ENCODE measurements around the gene LBHD1. TPM values are rescaled to one million over a fixed set of nuclear protein-coding genes. Genes with fewer than 3 reads are reported as not detected.
"Not testable (repeated sequence)": the region's sequence is repeated elsewhere in the genome, so short reads cannot be mapped to it uniquely, and the experiment has no call there.

Gene LBHD1
- total RNA-seq, 4 donors from 2014 or later: 7.5 to 16.1 (median 10.1) TPM

DNA sequence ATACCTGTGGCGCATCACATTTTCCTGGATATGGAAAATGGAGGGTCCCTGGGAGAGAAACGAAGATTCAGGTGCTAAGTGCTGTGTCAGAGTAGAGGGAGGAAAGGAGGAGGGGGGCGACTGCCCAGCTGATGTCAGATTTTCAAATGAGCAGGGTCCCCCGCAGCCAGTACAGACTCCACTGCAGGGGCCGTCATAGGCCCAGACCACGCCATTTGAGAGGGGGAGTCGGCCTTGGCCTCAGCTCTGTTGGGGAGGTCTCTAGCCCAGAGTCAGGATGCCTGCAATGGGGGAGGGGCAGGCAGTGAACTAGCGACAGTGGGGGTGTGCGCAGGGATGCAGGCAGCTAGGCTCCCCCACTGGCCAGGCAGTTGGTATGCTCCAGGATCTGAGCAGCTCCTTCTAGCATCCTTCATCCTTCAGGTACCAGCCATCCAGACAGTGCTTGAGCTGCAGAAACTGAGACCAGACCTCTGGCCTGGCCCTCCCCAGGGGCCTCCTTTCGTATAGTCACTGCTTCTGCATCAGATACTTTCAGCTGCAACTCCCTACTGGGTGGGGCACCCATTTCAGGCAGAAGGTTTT lies 35.3 kb upstream of the LBHD1 start, which contains the start of the genes BSCL2 and GNG3:
Gene BSCL2 (minus strand): TSS at position 148 of the 585 bp plus-strand sequence. CDS start 229 bp downstream, outside the sequence.
Gene GNG3 (plus strand): TSS at position 400 of the 585 bp plus-strand sequence. CDS start 620 bp downstream, outside the sequence.
- peak within 1 kb of the TSS; percentile 93 to 98 (median 96) for H3K27ac ChIP-seq
- H3K4me1 ChIP-seq: peaks cover 31 to 44% (median 36%) of the 10 kb centered on the region in 4 donors
- WGBS, 2 donors (ENCODE audit: low coverage in 1 of 2): 93% methylated on average over 9 of the region's 10 CpGs; no CpG with 5 or more reads in 1 of the 2 donors
- intact Hi-C loops (cut with DNase I; ENCODE audit: low total_unique reads) (no loop called here), in situ Hi-C loops (cut with MboI; ENCODE audit: low pct_ligation_motif_present in 1 of 4, low pct_unique_long_range_greater_than_20kb in 1 of 4, low sequenced_read_pairs in 3 of 4) (no loop called here)
- TF ChIP-seq POLR2A (IDR thresholded peaks at IDR 0.05): no peak
- no peak for TF ChIP-seq POLR2AphosphoS5 (IDR thresholded peaks at IDR 0.05)
- TF ChIP-seq, protein P1, sequence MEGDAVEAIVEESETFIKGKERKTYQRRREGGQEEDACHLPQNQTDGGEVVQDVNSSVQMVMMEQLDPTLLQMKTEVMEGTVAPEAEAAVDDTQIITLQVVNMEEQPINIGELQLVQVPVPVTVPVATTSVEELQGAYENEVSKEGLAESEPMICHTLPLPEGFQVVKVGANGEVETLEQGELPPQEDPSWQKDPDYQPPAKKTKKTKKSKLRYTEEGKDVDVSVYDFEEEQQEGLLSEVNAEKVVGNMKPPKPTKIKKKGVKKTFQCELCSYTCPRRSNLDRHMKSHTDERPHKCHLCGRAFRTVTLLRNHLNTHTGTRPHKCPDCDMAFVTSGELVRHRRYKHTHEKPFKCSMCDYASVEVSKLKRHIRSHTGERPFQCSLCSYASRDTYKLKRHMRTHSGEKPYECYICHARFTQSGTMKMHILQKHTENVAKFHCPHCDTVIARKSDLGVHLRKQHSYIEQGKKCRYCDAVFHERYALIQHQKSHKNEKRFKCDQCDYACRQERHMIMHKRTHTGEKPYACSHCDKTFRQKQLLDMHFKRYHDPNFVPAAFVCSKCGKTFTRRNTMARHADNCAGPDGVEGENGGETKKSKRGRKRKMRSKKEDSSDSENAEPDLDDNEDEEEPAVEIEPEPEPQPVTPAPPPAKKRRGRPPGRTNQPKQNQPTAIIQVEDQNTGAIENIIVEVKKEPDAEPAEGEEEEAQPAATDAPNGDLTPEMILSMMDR (IDR thresholded peaks at IDR 0.05): no peak
- no peaks in the 10 kb centered on the region for H3K27me3 ChIP-seq
- H3K9me3 ChIP-seq: no peaks in the 10 kb centered on the region
- DNase-seq: no peak
- H3K36me3 ChIP-seq: peaks cover 0 to 7% (median 0%) of the 10 kb centered on the region in 4 donors
- H3K4me3 ChIP-seq: peak within 1 kb of the TSS; percentile 57 to 71 (median 64)

DNA sequence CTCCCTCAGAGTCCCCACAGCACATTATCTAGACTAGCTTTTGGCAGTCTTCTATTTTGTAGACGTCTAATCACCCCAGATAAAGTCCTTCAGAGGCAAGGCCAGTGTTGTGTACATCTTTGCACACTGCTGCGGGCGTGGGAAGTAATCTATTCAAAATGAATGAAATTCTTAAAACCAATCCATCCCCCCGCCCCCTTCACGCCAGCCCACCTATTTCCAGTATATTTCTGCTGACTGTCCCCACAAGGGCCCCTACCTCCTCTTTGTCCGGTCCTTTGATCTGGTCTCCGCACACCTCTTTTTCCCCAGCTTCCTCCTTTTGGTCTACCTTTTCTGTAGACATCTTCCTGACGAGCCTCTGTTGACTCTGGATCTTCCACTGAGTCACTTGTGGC lies 34.8 kb upstream of the LBHD1 start:
- in situ Hi-C loops (cut with MboI; ENCODE audit: low pct_ligation_motif_present in 1 of 4, low pct_unique_long_range_greater_than_20kb in 1 of 4, low sequenced_read_pairs in 3 of 4): no loop called here
- TF ChIP-seq POLR2AphosphoS5 (IDR thresholded peaks at IDR 0.05): no peak
- TF ChIP-seq EP300 (IDR thresholded peaks at IDR 0.05; ENCODE audit: low read depth): no peak
- no peak for TF ChIP-seq POLR2A (IDR thresholded peaks at IDR 0.05)
- Histone ChIP-seq H3K4me3 (peak overlapping the region; percentile 57 to 70 (median 64)), H3K4me1 (peaks cover 31 to 44% (median 36%) of the 10 kb centered on the region in 4 donors), H3K36me3 (peaks cover 0 to 7% (median 0%) of the 10 kb centered on the region in 4 donors), H3K27ac (peak overlapping the region; percentile 85 to 92 (median 90)), H3K27me3 (no peaks in the 10 kb centered on the region), H3K9me3 (no peaks in the 10 kb centered on the region)
- intact Hi-C loops (cut with DNase I; ENCODE audit: low total_unique reads): no loop called here
- 72 to 83% methylated on average over 7 to 8 of the region's 8 CpGs for WGBS, 2 donors (ENCODE audit: low coverage in 1 of 2)
- DNase-seq: no peak

DNA sequence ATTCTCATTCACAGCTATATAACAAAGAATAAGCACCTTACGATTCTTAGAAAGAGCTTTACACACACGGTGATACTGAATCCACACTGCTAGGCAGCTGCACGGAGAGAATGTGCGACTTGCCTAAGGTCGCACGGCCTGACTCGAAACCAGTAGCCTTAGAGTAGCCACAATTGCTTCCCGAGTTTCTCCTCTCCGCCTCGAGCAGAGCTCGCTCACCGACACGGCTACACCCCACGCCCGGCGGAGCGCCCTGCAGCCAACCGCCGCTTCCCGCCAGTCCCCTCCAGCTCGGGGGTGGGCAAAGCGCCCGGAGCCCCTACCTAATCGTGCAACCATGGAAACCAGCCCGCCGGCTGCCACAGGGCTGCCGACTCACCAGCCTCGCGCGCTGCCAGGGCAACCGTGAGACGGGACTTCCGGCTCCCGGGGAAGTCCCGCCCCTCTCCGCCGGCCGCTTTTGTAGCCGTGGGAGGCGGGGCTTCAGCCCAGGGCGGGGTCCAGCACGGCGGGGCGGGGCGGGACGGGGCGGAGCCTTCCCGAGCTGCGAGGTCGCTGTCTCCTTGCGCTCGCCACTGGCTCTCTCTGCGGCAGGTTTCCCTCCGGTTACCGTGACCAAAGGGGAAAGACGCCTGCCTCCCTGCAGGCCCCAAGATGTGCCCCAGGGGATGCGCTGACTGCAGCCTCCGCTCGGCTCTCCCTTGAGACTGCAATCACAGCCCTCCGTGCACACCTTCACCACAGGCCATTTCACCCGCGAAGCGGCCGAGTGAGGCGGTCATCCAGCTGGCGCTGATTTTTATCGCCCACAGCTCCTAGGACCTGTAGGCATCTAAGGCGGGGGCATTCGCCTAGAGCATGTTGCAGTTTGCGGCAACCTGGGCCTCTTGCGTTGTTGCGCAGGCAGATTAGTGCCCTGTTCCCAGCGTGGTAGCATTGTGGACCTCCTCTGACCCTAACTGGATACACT lies 34.1 kb upstream of the LBHD1 start:
- Histone ChIP-seq H3K4me1 (peaks cover 31 to 44% (median 36%) of the 10 kb centered on the region in 4 donors), H3K9me3 (no peaks in the 10 kb centered on the region), H3K27ac (peak overlapping the region; percentile 85 to 92 (median 90)), H3K36me3 (peaks cover 0 to 3% (median 0%) of the 10 kb centered on the region in 4 donors), H3K27me3 (no peaks in the 10 kb centered on the region), H3K4me3 (peak overlapping the region; percentile 57 to 70 (median 64))
- peak; percentile 96 for DNase-seq
- intact Hi-C loops (cut with DNase I; ENCODE audit: low total_unique reads): no loop called here
- in situ Hi-C loops (cut with MboI; ENCODE audit: low pct_ligation_motif_present in 1 of 4, low pct_unique_long_range_greater_than_20kb in 1 of 4, low sequenced_read_pairs in 3 of 4): no loop called here
- 0 to 5% methylated on average over 3 to 45 of the region's 73 CpGs for WGBS, 2 donors (ENCODE audit: low coverage in 1 of 2)
- TF ChIP-seq POLR2A (IDR thresholded peaks at IDR 0.05) (peak; percentile 65), POLR2AphosphoS5 (IDR thresholded peaks at IDR 0.05) (peak; percentile 65 to 82 (median 75)), EP300 (IDR thresholded peaks at IDR 0.05; ENCODE audit: low read depth) (no peak)

DNA sequence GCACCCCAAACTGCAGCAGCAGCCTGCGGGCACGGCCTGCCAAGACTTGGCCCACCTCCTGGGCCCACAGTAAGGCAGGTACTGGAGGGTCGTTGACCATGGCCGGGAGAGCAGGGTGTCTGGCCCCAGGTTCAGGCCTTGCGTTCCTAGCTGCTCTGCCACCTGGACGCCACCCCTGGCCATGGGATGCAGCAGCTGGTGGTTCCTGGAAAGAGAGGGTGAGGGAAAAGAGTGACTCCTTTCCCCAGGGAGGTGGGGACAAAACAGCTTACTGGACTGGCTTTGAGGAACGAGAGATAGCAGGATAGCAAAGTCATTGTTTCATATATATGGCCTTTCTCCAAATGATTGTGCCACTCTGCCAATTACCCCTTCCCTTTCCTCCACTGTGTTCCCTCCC lies 33.3 kb upstream of the LBHD1 start:
- DNase-seq: no peak
- in situ Hi-C loops (cut with MboI; ENCODE audit: low pct_ligation_motif_present in 1 of 4, low pct_unique_long_range_greater_than_20kb in 1 of 4, low sequenced_read_pairs in 3 of 4): no loop called here

DNA sequence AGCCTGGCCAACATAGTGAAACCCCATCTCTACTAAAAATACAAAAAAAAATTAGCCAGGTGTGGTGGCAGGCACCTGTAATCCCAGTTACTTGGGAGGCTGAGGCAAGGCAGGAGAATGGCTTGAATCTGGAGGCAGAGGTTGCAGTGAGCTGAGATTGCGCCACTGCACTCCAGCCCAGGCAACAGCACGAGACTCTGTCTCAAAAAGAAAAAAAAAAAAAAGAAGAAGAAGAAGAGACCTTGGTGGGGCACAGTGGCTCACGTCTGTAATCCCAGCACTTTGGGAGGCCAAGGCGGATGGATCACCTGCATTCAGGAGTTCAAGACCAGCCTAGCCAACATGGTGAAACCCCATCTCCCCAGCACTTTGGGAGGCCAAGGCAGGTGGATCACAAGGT lies 31.9 kb upstream of the LBHD1 start:
- H3K27ac ChIP-seq; H3K27me3 ChIP-seq; H3K36me3 ChIP-seq; H3K4me3 ChIP-seq; in situ Hi-C loops (cut with MboI; ENCODE audit: low pct_ligation_motif_present in 1 of 4, low pct_unique_long_range_greater_than_20kb in 1 of 4, low sequenced_read_pairs in 3 of 4); DNase-seq; intact Hi-C loops (cut with DNase I; ENCODE audit: low total_unique reads); H3K9me3 ChIP-seq: not testable (repeated sequence)
- WGBS, 2 donors (ENCODE audit: low coverage in 1 of 2): 80 to 92% methylated on average over 2 to 4 of the region's 4 CpGs
- H3K4me1 ChIP-seq: peaks cover 22 to 31% (median 27%) of the 10 kb centered on the region in 4 donors

More for the DNA sequence above, 33.3 kb upstream of the LBHD1 start:
- Histone ChIP-seq H3K4me3 (peak overlapping the region; percentile 37 to 70 (median 64)), H3K9me3 (no peaks in the 10 kb centered on the region), H3K36me3 (no peaks in the 10 kb centered on the region), H3K27me3 (no peaks in the 10 kb centered on the region), H3K27ac (peak overlapping the region; percentile 85 to 92 (median 90)), H3K4me1 (peaks cover 29 to 40% (median 34%) of the 10 kb centered on the region in 4 donors)
- intact Hi-C loops (cut with DNase I; ENCODE audit: low total_unique reads): no loop called here
- WGBS, 2 donors (ENCODE audit: low coverage in 1 of 2): 48% methylated on average over 7 of the region's 7 CpGs; no CpG with 5 or more reads in 1 of the 2 donors
- TF ChIP-seq, protein P1 (IDR thresholded peaks at IDR 0.05): peak in 2 of 5 experiments; percentile 24 to 33
- no peak for TF ChIP-seq POLR2A (IDR thresholded peaks at IDR 0.05)

All from transverse colon (tissue), 4 donors.